Posterior cingulate gyrus (tissue), 11 donors: Measurements from ENCODE around the gene SERPINA12.

Experiments used
- DNase-seq, 10 donors: peaks; one replicate each; pipeline versions ENCODE4 v3.0.0 to v3.0.0-alpha.2; 2020 to 2021; ENCODE audit warnings: mixed read lengths in 3 of 10
- intact Hi-C: fragments of 100-400 bp; cut with DNase I; formaldehyde crosslinking; loops from one replicate; pipeline ENCODE4 v1.15.1; 2023

Gene SERPINA12

GRCh38 chr14:94447206-94447605, 62.1 kb downstream of the SERPINA12 start:
- intact Hi-C loops: no loop called here
- DNase-seq: no peak

GRCh38 chr14:94446126-94446525, 63.1 kb downstream of the SERPINA12 start:
- no peak for DNase-seq
- intact Hi-C loops: no loop called here

- intact Hi-C loops: no loop called here
Measured at GRCh38 chr14:94445003-94445402, 64.3 kb downstream of the SERPINA12 start.

GRCh38 chr14:94441531-94442205, 67.6 kb downstream of the SERPINA12 start:
- intact Hi-C loops: no loop called here
- no peak for DNase-seq

More at GRCh38 chr14:94445003-94445402, 64.3 kb downstream of the SERPINA12 start:
- no peak for DNase-seq

GRCh38 chr14:94441130-94441529, 68.1 kb downstream of the SERPINA12 start:
- DNase-seq: no peak
- intact Hi-C loops: no loop called here

- no peak for DNase-seq
- intact Hi-C loops: no loop called here
Measured at GRCh38 chr14:94439453-94440057, 69.7 kb downstream of the SERPINA12 start.
